ENCODE measurements around the gene ADRA2B. TPM values are rescaled to one million over a fixed set of nuclear protein-coding genes. Genes with fewer than 3 reads are reported as not detected.

Gene ADRA2B
- total and polyA plus RNA-seq, 8 donors, result 0.15 to 2.9 (median 0.44) TPM; not detected in 2

DNA sequence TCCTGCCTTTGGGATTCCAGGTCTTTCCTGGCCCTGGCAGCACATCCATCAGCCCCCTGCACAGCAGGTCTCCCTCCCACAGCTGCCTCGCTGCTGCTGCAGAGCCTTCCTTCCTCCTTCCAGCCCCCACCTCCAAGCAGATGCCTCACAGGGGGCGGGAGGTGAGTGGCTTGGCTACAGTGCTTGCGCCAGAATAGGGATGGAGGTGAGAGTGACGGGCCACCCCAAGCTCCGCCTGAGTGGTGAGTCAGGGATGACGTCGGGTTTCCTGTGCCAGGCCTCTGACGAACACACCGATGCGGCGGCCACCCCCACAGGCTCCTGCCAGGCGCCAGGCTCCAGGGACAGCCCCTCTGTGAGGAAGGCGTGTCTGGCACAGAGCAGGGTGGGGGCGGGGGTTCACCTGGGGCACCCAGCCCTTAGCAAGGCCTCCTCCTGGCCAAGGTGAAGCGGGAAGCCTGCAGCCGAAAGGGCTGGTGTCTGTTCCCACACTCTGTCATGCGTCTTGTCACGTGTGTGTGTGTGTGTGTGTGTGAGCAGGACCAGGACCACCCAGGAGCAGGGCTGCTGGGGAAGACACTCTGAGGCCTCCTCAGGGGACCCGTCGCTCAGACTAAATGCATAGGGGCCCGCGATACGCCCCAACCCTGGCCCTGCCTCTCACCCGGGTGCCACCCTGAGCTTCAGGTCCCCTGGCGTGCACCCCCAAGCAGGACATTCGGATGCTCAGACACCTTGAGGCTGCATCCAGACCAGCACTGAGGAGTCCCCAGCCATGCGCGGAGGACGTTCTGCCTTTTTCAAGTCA is 32.2 kb upstream of the ADRA2B start:
- Histone ChIP-seq H3K9me3 (no peaks in the 10 kb centered on the region), H3K4me1 (peaks cover 14 to 53% (median 34%) of the 10 kb centered on the region in 4 donors), H3K27me3 (no peaks in the 10 kb centered on the region), H3K36me3 (no peaks in the 10 kb centered on the region), H3K4me3 (peak overlapping the region in 1 of 4 donors; percentile 7), H3K27ac (peak overlapping the region in 3 of 5 donors; percentile 53 to 75 (median 74))
- TF ChIP-seq, protein P1, sequence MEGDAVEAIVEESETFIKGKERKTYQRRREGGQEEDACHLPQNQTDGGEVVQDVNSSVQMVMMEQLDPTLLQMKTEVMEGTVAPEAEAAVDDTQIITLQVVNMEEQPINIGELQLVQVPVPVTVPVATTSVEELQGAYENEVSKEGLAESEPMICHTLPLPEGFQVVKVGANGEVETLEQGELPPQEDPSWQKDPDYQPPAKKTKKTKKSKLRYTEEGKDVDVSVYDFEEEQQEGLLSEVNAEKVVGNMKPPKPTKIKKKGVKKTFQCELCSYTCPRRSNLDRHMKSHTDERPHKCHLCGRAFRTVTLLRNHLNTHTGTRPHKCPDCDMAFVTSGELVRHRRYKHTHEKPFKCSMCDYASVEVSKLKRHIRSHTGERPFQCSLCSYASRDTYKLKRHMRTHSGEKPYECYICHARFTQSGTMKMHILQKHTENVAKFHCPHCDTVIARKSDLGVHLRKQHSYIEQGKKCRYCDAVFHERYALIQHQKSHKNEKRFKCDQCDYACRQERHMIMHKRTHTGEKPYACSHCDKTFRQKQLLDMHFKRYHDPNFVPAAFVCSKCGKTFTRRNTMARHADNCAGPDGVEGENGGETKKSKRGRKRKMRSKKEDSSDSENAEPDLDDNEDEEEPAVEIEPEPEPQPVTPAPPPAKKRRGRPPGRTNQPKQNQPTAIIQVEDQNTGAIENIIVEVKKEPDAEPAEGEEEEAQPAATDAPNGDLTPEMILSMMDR (IDR thresholded peaks at IDR 0.05), result no peak
- TF ChIP-seq POLR2AphosphoS5 (IDR thresholded peaks at IDR 0.05), result peak in 2 of 3 donors; percentile 40 to 67
- intact Hi-C loops (cut with DNase I; ENCODE audit: low total_unique reads), result no loop called here
- peak; percentile 81 to 96 for DNase-seq
- 38 to 55% (median 42%) methylated on average over 16 to 29 of the region's 29 CpGs for WGBS, 5 donors

DNA sequence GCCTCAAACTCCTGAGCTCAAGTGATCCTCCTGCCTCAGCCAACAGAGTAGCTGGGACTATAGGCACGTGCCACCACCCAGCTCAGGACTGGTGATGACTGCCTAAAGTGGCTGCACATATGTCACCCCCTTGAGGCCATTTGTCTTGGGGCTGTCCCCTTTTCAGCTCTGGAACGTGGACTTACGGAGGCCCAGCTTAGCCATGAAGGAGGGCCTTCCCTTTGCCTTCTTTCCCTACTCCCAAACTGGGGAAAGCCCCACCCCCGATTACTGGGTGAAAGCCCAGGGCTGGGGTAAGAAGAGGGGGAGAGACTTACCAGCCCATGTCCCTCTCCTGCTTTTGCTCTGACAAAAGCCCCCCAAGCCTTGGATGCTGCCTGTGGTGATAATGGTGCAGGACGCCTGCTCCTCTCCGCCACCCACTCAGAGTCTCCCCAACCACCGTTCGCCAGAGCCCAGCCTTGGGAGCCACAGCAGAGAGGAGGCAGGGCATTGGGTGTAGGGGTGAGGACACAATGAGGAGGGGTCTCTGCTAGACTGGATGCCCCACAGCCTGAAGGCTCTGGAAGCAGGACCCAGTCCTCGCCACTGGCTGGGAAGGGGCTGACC is 31.3 kb upstream of the ADRA2B start:
- Histone ChIP-seq H3K9me3 (no peaks in the 10 kb centered on the region), H3K4me3 (no peak overlapping the region), H3K36me3 (no peaks in the 10 kb centered on the region), H3K27ac (peak overlapping the region in 3 of 5 donors; percentile 21 to 75 (median 74)), H3K27me3 (no peaks in the 10 kb centered on the region), H3K4me1 (peaks cover 14 to 55% (median 37%) of the 10 kb centered on the region in 4 donors)
- WGBS, 5 donors, result 77 to 87% (median 82%) methylated on average over 9 of the region's 9 CpGs
- no peak for DNase-seq
- TF ChIP-seq, protein P1 (IDR thresholded peaks at IDR 0.05), result no peak
- no peak for TF ChIP-seq POLR2AphosphoS5 (IDR thresholded peaks at IDR 0.05)
- no peak for TF ChIP-seq POLR2A (IDR thresholded peaks at IDR 0.05)
- no peak for TF ChIP-seq EP300 (IDR thresholded peaks at IDR 0.05)
- intact Hi-C loops (cut with DNase I; ENCODE audit: low total_unique reads), result no loop called here

DNA sequence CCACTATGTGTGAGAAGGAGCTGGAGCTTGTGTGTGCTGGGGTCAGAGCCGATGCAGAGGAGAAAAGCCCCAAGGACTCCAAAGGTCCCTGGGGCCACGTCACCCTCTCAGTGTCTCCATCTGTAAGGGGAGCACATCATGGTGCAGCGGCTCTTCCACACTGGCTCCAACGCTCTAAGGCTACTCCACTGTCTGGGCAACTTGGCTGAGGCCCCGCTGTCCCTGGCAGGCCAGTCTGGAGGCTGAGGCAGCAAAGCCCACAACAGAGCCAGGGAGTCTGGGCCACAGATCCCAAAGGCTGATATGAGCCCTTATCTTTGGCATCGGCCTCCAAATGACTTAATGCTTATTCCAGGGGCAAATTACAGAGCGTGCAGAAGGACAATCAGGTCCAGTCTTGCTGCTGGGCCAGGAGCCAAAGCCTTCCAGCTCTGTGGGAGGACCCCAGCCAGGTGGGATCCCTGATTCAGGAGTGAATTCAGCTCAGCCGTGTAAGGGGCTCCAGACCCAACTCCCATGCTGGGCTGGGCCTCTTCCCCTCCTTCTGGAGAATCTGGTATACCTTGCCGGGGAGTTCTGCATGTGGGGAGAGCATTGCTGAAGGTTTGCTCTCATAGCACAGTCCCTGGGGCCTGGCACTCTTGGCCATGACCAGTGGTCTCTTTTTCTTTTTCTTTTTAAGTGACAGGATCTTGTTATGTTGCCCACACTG is 30.7 kb upstream of the ADRA2B start:
- no peaks in the 10 kb centered on the region for H3K27me3 ChIP-seq
- WGBS, 5 donors, result 74 to 92% (median 87%) methylated on average over 6 to 9 of the region's 9 CpGs
- no peak for DNase-seq
- no peaks in the 10 kb centered on the region for H3K36me3 ChIP-seq
- no peaks in the 10 kb centered on the region for H3K9me3 ChIP-seq
- H3K4me3 ChIP-seq, result no peak overlapping the region
- H3K4me1 ChIP-seq, result peaks cover 14 to 55% (median 37%) of the 10 kb centered on the region in 4 donors
- intact Hi-C loops (cut with DNase I; ENCODE audit: low total_unique reads), result no loop called here
- TF ChIP-seq POLR2AphosphoS5 (IDR thresholded peaks at IDR 0.05) (no peak), POLR2A (IDR thresholded peaks at IDR 0.05) (no peak), EP300 (IDR thresholded peaks at IDR 0.05) (no peak)
- TF ChIP-seq, protein P1 (IDR thresholded peaks at IDR 0.05), result no peak
- H3K27ac ChIP-seq, result peak overlapping the region in 4 of 5 donors; percentile 67 to 83 (median 74)

DNA sequence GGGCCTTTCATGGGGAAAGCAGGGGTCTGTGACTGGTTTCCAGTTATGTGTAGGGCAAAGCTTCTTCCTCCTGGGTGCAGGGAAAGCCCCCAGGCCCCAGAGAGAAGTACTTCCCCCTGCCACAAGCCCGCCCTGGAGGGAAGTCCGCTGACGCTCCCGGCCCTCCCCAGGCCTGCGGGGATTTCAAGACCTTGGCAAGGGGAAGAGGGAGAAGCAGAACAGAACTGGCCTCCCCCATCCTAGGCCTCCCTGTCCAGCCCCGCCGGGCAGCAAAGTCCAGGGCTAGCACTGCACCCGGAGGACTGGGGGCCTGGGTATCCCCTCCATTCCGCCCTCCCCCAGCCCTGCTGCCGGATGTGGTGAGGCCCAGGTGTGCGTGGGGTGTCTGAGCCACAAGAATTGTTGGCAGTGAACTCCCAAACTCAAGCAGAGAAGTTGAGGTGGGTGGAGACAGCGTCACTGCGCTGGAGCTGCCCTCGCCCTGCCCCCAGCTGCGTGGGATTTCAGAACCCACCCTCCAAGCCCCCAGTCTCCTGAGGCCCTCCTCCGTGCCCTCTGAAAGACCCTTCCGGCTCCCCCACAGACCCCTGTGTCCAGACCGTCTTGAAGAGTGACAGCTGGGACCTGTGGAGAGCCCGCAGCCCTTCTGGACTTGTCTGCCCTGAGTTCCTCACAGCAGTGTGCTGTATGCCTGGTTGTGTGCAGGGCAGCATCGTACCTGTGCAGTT is 29.9 kb upstream of the ADRA2B start:
- H3K4me1 ChIP-seq, result peaks cover 14 to 55% (median 37%) of the 10 kb centered on the region in 4 donors
- intact Hi-C loops (cut with DNase I; ENCODE audit: low total_unique reads), result no loop called here
- H3K4me3 ChIP-seq, result peak overlapping the region in 1 of 4 donors; percentile 66
- H3K27me3 ChIP-seq, result no peaks in the 10 kb centered on the region
- peak; percentile 47 to 81 for DNase-seq
- H3K9me3 ChIP-seq, result no peaks in the 10 kb centered on the region
- TF ChIP-seq EP300 (IDR thresholded peaks at IDR 0.05) (no peak), POLR2A (IDR thresholded peaks at IDR 0.05) (no peak), POLR2AphosphoS5 (IDR thresholded peaks at IDR 0.05) (peak in 2 of 3 donors; percentile 10 to 35)
- H3K36me3 ChIP-seq, result no peaks in the 10 kb centered on the region
- 52 to 79% (median 64%) methylated on average over 5 to 20 of the region's 20 CpGs for WGBS, 5 donors
- H3K27ac ChIP-seq, result peak overlapping the region; percentile 40 to 83 (median 74)

All from stomach (tissue), 9 donors.